ENCODE results near the gene ST3GAL3. TPM values are rescaled to one million over a fixed set of nuclear protein-coding genes. Genes with fewer than 3 reads are reported as not detected.
A peak's percentile ranks its signal among the peaks of the same experiment; 100 is the strongest.

Gene ST3GAL3
- polyA plus RNA-seq, 2 of the 4 experiments (the other 2 are of a cell fraction), result 2.5 to 4.0 TPM

GRCh38 chr1:43975249-43975961 is 268.1 kb downstream of the ST3GAL3 start:
- Histone ChIP-seq H3K4me3 (peak overlapping the region; percentile 95), H3K4me2 (peak overlapping the region; percentile 79), H3K9me3 (no peaks in the 10 kb centered on the region), H3K4me1 (peaks cover 39% of the 10 kb centered on the region; the same call in 2 of the 3 replicates), H3K27ac (peak overlapping the region; percentile 94 to 95)
- ChIA-PET POLR2A (interaction anchor here (1.5 kb wide), 1 partner anchor 325 kb away, joined by 5 read pairs; the partner anchor contains the start of gene KDM4A), CTCF (interaction anchor here (0.9 to 3.1 kb wide), 9 partner anchors 14 to 212 kb away, joined by 3 to 15 read pairs (median 4); no protein-coding TSS in a partner anchor)
- TF ChIP-seq, protein P1, sequence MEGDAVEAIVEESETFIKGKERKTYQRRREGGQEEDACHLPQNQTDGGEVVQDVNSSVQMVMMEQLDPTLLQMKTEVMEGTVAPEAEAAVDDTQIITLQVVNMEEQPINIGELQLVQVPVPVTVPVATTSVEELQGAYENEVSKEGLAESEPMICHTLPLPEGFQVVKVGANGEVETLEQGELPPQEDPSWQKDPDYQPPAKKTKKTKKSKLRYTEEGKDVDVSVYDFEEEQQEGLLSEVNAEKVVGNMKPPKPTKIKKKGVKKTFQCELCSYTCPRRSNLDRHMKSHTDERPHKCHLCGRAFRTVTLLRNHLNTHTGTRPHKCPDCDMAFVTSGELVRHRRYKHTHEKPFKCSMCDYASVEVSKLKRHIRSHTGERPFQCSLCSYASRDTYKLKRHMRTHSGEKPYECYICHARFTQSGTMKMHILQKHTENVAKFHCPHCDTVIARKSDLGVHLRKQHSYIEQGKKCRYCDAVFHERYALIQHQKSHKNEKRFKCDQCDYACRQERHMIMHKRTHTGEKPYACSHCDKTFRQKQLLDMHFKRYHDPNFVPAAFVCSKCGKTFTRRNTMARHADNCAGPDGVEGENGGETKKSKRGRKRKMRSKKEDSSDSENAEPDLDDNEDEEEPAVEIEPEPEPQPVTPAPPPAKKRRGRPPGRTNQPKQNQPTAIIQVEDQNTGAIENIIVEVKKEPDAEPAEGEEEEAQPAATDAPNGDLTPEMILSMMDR (IDR thresholded peaks at IDR 0.05), result no peak
- TF ChIP-seq HEYL (CRISPR knock-in tag; IDR thresholded peaks at IDR 0.05) (no peak), ZSCAN20 (CRISPR knock-in tag; IDR thresholded peaks at IDR 0.05) (no peak), HDAC2 (IDR thresholded peaks at IDR 0.05) (no peak), JUN (IDR thresholded peaks at IDR 0.05) (no peak), ZC3H11A (IDR thresholded peaks at IDR 0.05) (no peak), EHF (CRISPR knock-in tag; IDR thresholded peaks at IDR 0.05) (no peak), CHD2 (IDR thresholded peaks at IDR 0.05; ENCODE audit: low read length, partially characterized antibody) (no peak), CBX8 (IDR thresholded peaks at IDR 0.05) (no peak), JUNB (IDR thresholded peaks at IDR 0.05) (no peak), CBX2 (IDR thresholded peaks at IDR 0.05; ENCODE audit: borderline replicate concordance, low read depth) (no peak), MAZ (IDR thresholded peaks at IDR 0.05; ENCODE audit: borderline replicate concordance, low read depth, low read length) (no peak), FOXS1 (CRISPR knock-in tag; IDR thresholded peaks at IDR 0.05) (no peak), NPAS2 (CRISPR knock-in tag; IDR thresholded peaks at IDR 0.05; ENCODE audit: borderline replicate concordance) (no peak), USF2 (IDR thresholded peaks at IDR 0.05) (no peak), SMC3 (IDR thresholded peaks at IDR 0.05) (no peak), PHF8 (IDR thresholded peaks at IDR 0.05; ENCODE audit: borderline replicate concordance, low read depth) (no peak), BHLHE40 (IDR thresholded peaks at IDR 0.05; ENCODE audit: low read depth, low read length) (no peak)
- TF ChIP-seq, protein P2, sequence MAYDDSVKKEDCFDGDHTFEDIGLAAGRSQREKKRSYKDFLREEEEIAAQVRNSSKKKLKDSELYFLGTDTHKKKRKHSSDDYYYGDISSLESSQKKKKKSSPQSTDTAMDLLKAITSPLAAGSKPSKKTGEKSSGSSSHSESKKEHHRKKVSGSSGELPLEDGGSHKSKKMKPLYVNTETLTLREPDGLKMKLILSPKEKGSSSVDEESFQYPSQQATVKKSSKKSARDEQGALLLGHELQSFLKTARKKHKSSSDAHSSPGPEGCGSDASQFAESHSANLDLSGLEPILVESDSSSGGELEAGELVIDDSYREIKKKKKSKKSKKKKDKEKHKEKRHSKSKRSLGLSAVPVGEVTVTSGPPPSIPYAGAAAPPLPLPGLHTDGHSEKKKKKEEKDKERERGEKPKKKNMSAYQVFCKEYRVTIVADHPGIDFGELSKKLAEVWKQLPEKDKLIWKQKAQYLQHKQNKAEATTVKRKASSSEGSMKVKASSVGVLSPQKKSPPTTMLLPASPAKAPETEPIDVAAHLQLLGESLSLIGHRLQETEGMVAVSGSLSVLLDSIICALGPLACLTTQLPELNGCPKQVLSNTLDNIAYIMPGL (CRISPR knock-in tag; IDR thresholded peaks at IDR 0.05; ENCODE audit: borderline replicate concordance), result no peak
- ATAC-seq, result peak; percentile 3 to 13; a peak in 4 of 6 replicates
- DNase-seq (ENCODE audit: low read depth in 1 of 2, low spot score in 1 of 2), result no peak
- WGBS (ENCODE audit: missing lambda C conversion rate), result 10% methylated on average over 9 of the region's 34 CpGs
- no peak for FAIRE-seq

DNA sequence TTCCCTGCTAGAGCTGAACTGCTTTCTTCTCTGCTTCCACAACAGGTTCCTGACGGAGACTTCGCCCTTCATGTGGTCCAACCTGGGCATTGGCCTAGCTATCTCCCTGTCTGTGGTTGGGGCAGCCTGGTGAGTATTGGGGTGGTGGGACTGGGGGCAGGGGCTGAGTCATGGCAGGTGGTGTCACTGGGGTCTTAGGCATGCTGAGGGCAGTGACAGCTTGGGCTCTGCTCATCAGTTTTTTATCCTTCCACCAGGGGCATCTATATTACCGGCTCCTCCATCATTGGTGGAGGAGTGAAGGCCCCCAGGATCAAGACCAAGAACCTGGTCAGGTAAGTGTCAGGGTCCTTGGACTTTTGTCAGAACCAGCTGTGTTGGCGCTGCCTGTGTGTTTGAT is 268.7 kb downstream of the ST3GAL3 start:
- WGBS (ENCODE audit: missing lambda C conversion rate), result 81% methylated on average over 2 of the region's 4 CpGs
- FAIRE-seq, result no peak
- no peak for ATAC-seq
- no peak for DNase-seq (ENCODE audit: low read depth in 1 of 2, low spot score in 1 of 2)
- H3K4me2 ChIP-seq, result peak overlapping the region; percentile 79
- peaks cover 40% of the 10 kb centered on the region; the same call in 2 of the 3 replicates for H3K4me1 ChIP-seq
- peak overlapping the region in 1 of 2 experiments; percentile 95; a peak in 3 of 6 replicates for H3K27ac ChIP-seq
- peak overlapping the region; percentile 95 for H3K4me3 ChIP-seq
- CTCF ChIA-PET, result interaction anchor here (0.9 to 3.1 kb wide), 7 partner anchors 29 to 212 kb away, joined by 3 to 15 read pairs (median 6); no protein-coding TSS in a partner anchor
- POLR2A ChIA-PET, result no interaction called here
- no peaks in the 10 kb centered on the region for H3K9me3 ChIP-seq
- TF ChIP-seq HEYL (CRISPR knock-in tag; IDR thresholded peaks at IDR 0.05) (no peak), EHF (CRISPR knock-in tag; IDR thresholded peaks at IDR 0.05) (no peak), EHMT2 (IDR thresholded peaks at IDR 0.05; ENCODE audit: low read depth) (no peak), RARB (CRISPR knock-in tag; IDR thresholded peaks at IDR 0.05) (no peak), BHLHE40 (IDR thresholded peaks at IDR 0.05; ENCODE audit: low read depth, low read length) (no peak), SMC3 (IDR thresholded peaks at IDR 0.05) (no peak), JUN (IDR thresholded peaks at IDR 0.05) (no peak), MAZ (IDR thresholded peaks at IDR 0.05; ENCODE audit: borderline replicate concordance, low read depth, low read length) (no peak), CHD4 (IDR thresholded peaks at IDR 0.05; ENCODE audit: borderline replicate concordance) (no peak)
- TF ChIP-seq, protein P1 (IDR thresholded peaks at IDR 0.05), result no peak
- TF ChIP-seq, protein P3, sequence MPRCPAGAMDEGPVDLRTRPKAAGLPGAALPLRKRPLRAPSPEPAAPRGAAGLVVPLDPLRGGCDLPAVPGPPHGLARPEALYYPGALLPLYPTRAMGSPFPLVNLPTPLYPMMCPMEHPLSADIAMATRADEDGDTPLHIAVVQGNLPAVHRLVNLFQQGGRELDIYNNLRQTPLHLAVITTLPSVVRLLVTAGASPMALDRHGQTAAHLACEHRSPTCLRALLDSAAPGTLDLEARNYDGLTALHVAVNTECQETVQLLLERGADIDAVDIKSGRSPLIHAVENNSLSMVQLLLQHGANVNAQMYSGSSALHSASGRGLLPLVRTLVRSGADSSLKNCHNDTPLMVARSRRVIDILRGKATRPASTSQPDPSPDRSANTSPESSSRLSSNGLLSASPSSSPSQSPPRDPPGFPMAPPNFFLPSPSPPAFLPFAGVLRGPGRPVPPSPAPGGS (IDR thresholded peaks at IDR 0.05), result no peak
